K562 (cell line): Measurements from ENCODE around the gene AMER3. TPM values are rescaled to one million over a fixed set of nuclear protein-coding genes. Genes with fewer than 3 reads are reported as not detected.

Experiments used
- ATAC-seq: fragments of 200-7000 bp; cut with Tn5 transposase; 3 replicates; pipeline ENCODE4 v1.9.1; 2020; ENCODE audit warnings: moderate library complexity
- BruUV-seq: library from RNA; stranded (reverse); fragments of 400-500 nt; replicated peaks from 2 replicates; lab custom pipeline; 2021; lab: Mats Ljungman, UMichigan
- CTCF ChIA-PET: fragments of 300-600 bp; formaldehyde crosslinking; extraction: SDS; loops from one replicate; lab custom pipeline; 2021; ENCODE audit warnings: low intra/inter-chr PET ratio; lab: Yijun Ruan, JAX
- POLR2A ChIA-PET: fragments of 300-600, 350-650 bp; sonication (Branson Sonifier 250); formaldehyde crosslinking; extraction: SDS; loops from one replicate; lab custom pipeline; 2021; ENCODE audit warnings: antibody characterized with exemption, inconsistent platforms; lab: Yijun Ruan, JAX
- DNase-seq, 4 experiments: peaks; one replicate each; pipeline versions ENCODE4 v3.0.0 to v3.0.0-alpha.2; 2011 to 2018; ENCODE audit warnings: low spot score in 3 of 4, mixed read lengths in 3 of 4; ENCODE audit errors: extremely low read depth in 1 of 4
- FAIRE-seq: peaks from 2 replicates; lab custom pipeline; 2011; peaks lifted over from hg19 to GRCh38; lab: Jason Lieb, UNC
- H2AFZ ChIP-seq: 2 replicates; pipeline ENCODE4 v1.6.0; 2011; ENCODE audit warnings: low read depth, low read length, control low read depth, inconsistent platforms
- H3K27ac ChIP-seq: fragments of 200-600 bp; 3 replicates; pipeline ENCODE4 v1.8.0; 2011; ENCODE audit warnings: low read depth, mild to moderate bottlenecking, control low read depth, inconsistent platforms, low read length, moderate library complexity, mixed read lengths; ENCODE audit errors: extremely low read depth
- H3K27me3 ChIP-seq, 2 experiments: fragments of 300-600 bp in 1 of 2; 2 replicates in 1 of 2; 3 replicates in 1 of 2; pipeline versions ENCODE4 v1.6.0 to v1.8.0; 2011; ENCODE audit warnings: inconsistent platforms in 2 of 2, low read length in 2 of 2, mild to moderate bottlenecking in 1 of 2, mixed read lengths in 1 of 2, moderate library complexity in 1 of 2; ENCODE audit not compliant: control insufficient read depth in 2 of 2, insufficient read depth in 2 of 2
- H3K36me3 ChIP-seq: fragments of 300-600 bp; 3 replicates; pipeline ENCODE4 v1.8.0; 2011; ENCODE audit warnings: mild to moderate bottlenecking, low read length, inconsistent platforms; ENCODE audit not compliant: control insufficient read depth, insufficient read depth
- H3K4me1 ChIP-seq, 2 experiments: fragments of 200-600 bp in 1 of 2; replicated peaks in 1 of 2; 2 replicates in 1 of 2; 3 replicates in 1 of 2; pipeline versions ENCODE4 v1.5.1 to v1.8.0; 2011; ENCODE audit warnings: inconsistent platforms in 2 of 2, low read length in 2 of 2, mild to moderate bottlenecking in 1 of 2, mixed read lengths in 1 of 2, moderate library complexity in 1 of 2; ENCODE audit not compliant: control insufficient read depth in 2 of 2, insufficient read depth in 2 of 2
- H3K4me2 ChIP-seq: 2 replicates; pipeline ENCODE4 v1.6.1; 2011; ENCODE audit warnings: low read length, control low read depth, inconsistent platforms, mixed read lengths; ENCODE audit not compliant: insufficient read depth
- H3K4me3 ChIP-seq: fragments of 200-600 bp; sonication (generic), shearing (Covaris generic); 2 replicates; pipeline ENCODE4 v1.5.1; 2016; ENCODE audit warnings: control low read depth, inconsistent platforms
- H3K79me2 ChIP-seq: fragments of 200-600 bp; 3 replicates; pipeline ENCODE4 v1.8.0; 2011; ENCODE audit warnings: low read length, inconsistent platforms; ENCODE audit not compliant: control insufficient read depth, insufficient read depth
- H3K9ac ChIP-seq, 2 experiments: 2 replicates each; pipeline versions ENCODE4 v1.6.0 to v1.6.1; 2011; ENCODE audit warnings: low read depth in 2 of 2, low read length in 2 of 2, control low read depth in 1 of 2, inconsistent platforms in 1 of 2, mild to moderate bottlenecking in 1 of 2, mixed read lengths in 1 of 2; ENCODE audit not compliant: insufficient read depth in 1 of 2
- H3K9me1 ChIP-seq: one replicate; pipeline ENCODE4 v1.6.0; 2011; ENCODE audit warnings: inconsistent platforms, mild to moderate bottlenecking, low read length, moderate library complexity; ENCODE audit not compliant: control insufficient read depth, insufficient read depth
- H3K9me3 ChIP-seq: replicated peaks from 2 replicates; pipeline ENCODE4 v1.5.1; 2011; ENCODE audit warnings: low read depth, low read length, inconsistent platforms; ENCODE audit not compliant: control insufficient read depth, insufficient read depth
- H4K20me1 ChIP-seq: replicated peaks from 2 replicates; pipeline ENCODE4 v1.6.1; 2011; ENCODE audit warnings: low read length, inconsistent platforms, mixed read lengths; ENCODE audit not compliant: control insufficient read depth, insufficient read depth
- HDAC1 ChIP-seq, 2 experiments: fragments of 450-650 bp; IDR thresholded peaks; 2 replicates each; pipeline ENCODE4 v1.6.1; 2016 to 2017; ENCODE audit warnings: inconsistent platforms in 1 of 2, mild to moderate bottlenecking in 1 of 2, moderate library complexity in 1 of 2
- NFIC ChIP-seq: fragments of 450-650 bp; IDR thresholded peaks from 2 replicates; pipeline ENCODE4 v1.6.1; 2017; ENCODE audit warnings: mild to moderate bottlenecking, inconsistent platforms
- SMC3 ChIP-seq: conservative IDR thresholded peaks from 2 replicates; pipeline ENCODE4 v1.6.1; 2011; ENCODE audit warnings: low read depth, low read length, improper control_type of control experiment; ENCODE audit not compliant: insufficient read depth
- ZNF551 ChIP-seq: fragments of 250-450 bp; sonication (Bioruptor Pico); IDR thresholded peaks from 2 replicates; pipeline ENCODE4 v1.5.0; 2021; ENCODE audit warnings: mild to moderate bottlenecking, moderate library complexity
- WGBS: fragments of 100-300 bp; shearing (Covaris generic); methylation state at CpG from one replicate; pipeline ENCODE4 v1.1.6; 2016; ENCODE audit warnings: low coverage, mixed read lengths; ENCODE audit not compliant: insufficient coverage; ENCODE audit errors: missing lambda C conversion rate; 5-methylcytosine and 5-hydroxymethylcytosine counted together
- in situ Hi-C: fragments of 300-500 bp; cut with MboI; formaldehyde crosslinking; loops from 4 replicates; pipeline ENCODE4 v1.15.0; 2018; ENCODE audit warnings: inconsistent platforms, mixed read lengths
- intact Hi-C: fragments of 100-400 bp; cut with micrococcal nuclease; formaldehyde crosslinking; loops from 2 replicates; pipeline ENCODE4 v1.14.2; 2022
- polyA plus RNA-seq, 8 experiments: library from polyadenylated mRNA; depleted of rRNA in 4 of 8; stranded (reverse) in 5 of 8; unstranded in 3 of 8; fragments of >200 nt; fragmentation: Nextera tagmentation in 2 of 8; fragmentation: Illumina TruSeq in 1 of 8; extraction: Ambion mirVana in 2 of 8; extraction: Trizol in 1 of 8; gene quantifications; 2 replicates each; pipeline versions ENCODE4 v1.2.1 to v1.2.3, GENCODE V29; 2011 to 2014; ENCODE audit warnings: inconsistent platforms in 1 of 8, missing spikeins in 1 of 8
- total RNA-seq, 7 experiments: library from RNA; depleted of rRNA in 6 of 7; stranded (reverse); fragments of >200 nt in 6 of 7; fragmentation: Illumina TruSeq in 2 of 7; extraction: Trizol in 2 of 7; gene quantifications; 2 replicates each; pipeline versions ENCODE4 v1.2.1 to v1.2.3, GENCODE V29; 2011 to 2021; ENCODE audit warnings: low replicate concordance in 1 of 7

Gene AMER3
- total and polyA plus RNA-seq, 9 of the 15 experiments (the other 6 are each of a cell fraction or from before 2014, with no cell fraction given): not detected

DNA sequence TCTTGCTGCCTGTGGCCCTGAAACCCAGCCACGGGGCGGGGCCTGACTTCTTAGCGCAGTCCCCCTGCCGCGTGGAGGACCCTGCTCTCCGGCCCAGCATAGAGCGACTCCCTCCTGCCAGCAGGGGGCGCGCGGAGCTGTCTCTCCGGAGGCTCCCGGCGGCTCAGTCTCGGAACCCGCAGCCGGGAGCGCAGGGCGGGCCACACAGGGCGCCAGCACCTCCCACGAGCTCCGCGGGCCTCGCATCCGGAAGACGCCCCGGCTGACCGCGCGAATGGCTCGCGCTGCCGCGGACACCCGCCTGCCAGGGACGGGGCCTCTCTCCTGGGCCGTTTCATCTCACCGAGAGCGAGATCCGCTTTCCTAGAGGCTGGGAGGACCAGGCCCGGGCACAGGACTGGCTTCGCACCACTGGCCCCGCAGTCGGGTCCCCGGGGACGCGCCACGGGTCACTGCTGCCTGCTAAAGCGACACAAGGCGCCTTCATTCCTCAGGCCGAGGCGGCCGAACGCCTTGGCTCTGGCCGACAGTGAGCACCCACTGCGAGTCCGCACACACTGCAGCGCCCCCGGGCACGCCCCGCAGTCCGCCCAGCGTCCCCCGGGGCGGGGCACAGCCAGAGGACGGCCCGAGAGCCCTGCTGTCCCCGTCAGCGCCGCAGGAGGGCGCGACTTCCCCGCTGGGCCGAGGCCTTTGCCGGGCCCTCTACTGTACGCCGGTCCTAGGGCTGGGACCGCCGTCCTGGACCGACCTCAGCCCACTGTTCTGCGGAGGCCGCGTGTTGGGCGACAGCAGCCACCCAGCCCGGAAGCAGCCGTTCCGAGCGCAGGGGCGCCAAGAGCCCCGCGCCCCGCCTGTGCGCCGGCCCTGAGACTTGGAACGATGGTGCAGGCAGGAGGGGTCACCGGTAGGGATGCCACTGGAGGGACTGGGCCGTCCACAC lies 42.4 kb downstream of the AMER3 start (continued):
- TF ChIP-seq SMC3 (peak; percentile 81), ZNF551 (CRISPR knock-in tag) (no peak)

- H3K36me3 ChIP-seq: no peaks in the 10 kb centered on the region
- no peaks in the 10 kb centered on the region for H4K20me1 ChIP-seq
- 34% methylated on average over 24 of the region's 30 CpGs for WGBS
- peaks cover 0 to 26% of the 10 kb centered on the region in 2 experiments; a peak in 2 of 5 replicates for H3K27me3 ChIP-seq
- BruUV-seq: no TSS peak
- H3K9me3 ChIP-seq: no peaks in the 10 kb centered on the region
- no peak for FAIRE-seq
- in situ Hi-C loops: no loop called here
- ChIA-PET CTCF (interaction anchor here (0.7 to 3.0 kb wide), 4 partner anchors 37 to 862 kb away, joined by 3 to 18 read pairs (median 10); no protein-coding TSS in a partner anchor), POLR2A (interaction anchor here (0.6 to 0.7 kb wide), 2 partner anchors 61 to 871 kb away, joined by 3 read pairs; no protein-coding TSS in a partner anchor)
- no peak for ATAC-seq
- H3K79me2 ChIP-seq: no peaks in the 10 kb centered on the region
- no peak overlapping the region for H3K27ac ChIP-seq
- H3K4me1 ChIP-seq: peaks cover 0 to 21% of the 10 kb centered on the region in 2 experiments; a peak in 2 of 5 replicates
- peak overlapping the region in 1 of 2 experiments; percentile 94; a peak in 2 of 4 replicates for H3K9ac ChIP-seq
- H3K4me2 ChIP-seq: peak overlapping the region; percentile 81
- H3K9me1 ChIP-seq: no peaks in the 10 kb centered on the region
- TF ChIP-seq NFIC (peak; percentile 49; the same call in 1 of the 2 replicates), HDAC1 (IDR thresholded peaks at IDR 0.05) (no peak)
- TF ChIP-seq, all 486 proteins: peak for 1
- intact Hi-C loops: loop anchor here (1.0 kb wide), 1 partner anchor 75 kb away; no protein-coding TSS in a partner anchor
- peak overlapping the region; percentile 57; the same call in 1 of the 2 replicates for H3K4me3 ChIP-seq
- peak overlapping the region; percentile 98 for H2AFZ ChIP-seq
- no peak for DNase-seq
Observed at GRCh38 chr2:130798472-130799218, 43.3 kb downstream of the AMER3 start.
